Measurements from ENCODE around the gene RAPGEF1.

RAPGEF1 gene

DNA sequence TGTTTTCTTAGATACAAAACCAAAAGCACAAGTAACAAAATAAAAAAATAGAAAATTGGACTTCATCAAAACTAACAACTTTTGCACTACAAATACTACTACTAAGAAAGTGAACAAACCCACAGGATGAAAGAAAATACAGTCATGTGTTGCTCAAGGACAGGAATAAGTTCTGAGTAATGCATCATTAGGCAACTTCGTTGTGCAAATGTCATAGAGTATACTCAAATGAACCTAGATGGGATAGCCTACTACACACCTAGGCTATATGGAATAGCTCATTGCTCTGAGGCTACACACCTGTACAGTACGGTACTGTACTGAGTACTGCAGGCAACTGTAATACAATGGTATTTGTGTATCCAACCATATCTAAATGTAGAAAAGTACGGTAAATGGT lies 88.3 kb downstream of the RAPGEF1 start:
- CTCF ChIA-PET = interaction anchor here (0.6 to 1.6 kb wide), 4 partner anchors 9 to 89 kb away, joined by 3 to 5 read pairs (median 4); partner anchors contain the start of gene RAPGEF1
- TF ChIP-seq, protein P1, sequence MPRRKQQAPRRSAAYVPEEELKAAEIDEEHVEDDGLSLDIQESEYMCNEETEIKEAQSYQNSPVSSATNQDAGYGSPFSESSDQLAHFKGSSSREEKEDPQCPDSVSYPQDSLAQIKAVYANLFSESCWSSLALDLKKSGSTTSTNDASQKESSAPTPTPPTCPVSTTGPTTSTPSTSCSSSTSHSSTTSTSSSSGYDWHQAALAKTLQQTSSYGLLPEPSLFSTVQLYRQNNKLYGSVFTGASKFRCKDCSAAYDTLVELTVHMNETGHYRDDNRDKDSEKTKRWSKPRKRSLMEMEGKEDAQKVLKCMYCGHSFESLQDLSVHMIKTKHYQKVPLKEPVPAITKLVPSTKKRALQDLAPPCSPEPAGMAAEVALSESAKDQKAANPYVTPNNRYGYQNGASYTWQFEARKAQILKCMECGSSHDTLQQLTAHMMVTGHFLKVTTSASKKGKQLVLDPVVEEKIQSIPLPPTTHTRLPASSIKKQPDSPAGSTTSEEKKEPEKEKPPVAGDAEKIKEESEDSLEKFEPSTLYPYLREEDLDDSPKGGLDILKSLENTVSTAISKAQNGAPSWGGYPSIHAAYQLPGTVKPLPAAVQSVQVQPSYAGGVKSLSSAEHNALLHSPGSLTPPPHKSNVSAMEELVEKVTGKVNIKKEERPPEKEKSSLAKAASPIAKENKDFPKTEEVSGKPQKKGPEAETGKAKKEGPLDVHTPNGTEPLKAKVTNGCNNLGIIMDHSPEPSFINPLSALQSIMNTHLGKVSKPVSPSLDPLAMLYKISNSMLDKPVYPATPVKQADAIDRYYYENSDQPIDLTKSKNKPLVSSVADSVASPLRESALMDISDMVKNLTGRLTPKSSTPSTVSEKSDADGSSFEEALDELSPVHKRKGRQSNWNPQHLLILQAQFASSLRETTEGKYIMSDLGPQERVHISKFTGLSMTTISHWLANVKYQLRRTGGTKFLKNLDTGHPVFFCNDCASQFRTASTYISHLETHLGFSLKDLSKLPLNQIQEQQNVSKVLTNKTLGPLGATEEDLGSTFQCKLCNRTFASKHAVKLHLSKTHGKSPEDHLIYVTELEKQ (tag by site-specific recombination; IDR thresholded peaks at IDR 0.05; ENCODE audit: borderline replicate concordance) = no peak
- TF ChIP-seq, protein P2, sequence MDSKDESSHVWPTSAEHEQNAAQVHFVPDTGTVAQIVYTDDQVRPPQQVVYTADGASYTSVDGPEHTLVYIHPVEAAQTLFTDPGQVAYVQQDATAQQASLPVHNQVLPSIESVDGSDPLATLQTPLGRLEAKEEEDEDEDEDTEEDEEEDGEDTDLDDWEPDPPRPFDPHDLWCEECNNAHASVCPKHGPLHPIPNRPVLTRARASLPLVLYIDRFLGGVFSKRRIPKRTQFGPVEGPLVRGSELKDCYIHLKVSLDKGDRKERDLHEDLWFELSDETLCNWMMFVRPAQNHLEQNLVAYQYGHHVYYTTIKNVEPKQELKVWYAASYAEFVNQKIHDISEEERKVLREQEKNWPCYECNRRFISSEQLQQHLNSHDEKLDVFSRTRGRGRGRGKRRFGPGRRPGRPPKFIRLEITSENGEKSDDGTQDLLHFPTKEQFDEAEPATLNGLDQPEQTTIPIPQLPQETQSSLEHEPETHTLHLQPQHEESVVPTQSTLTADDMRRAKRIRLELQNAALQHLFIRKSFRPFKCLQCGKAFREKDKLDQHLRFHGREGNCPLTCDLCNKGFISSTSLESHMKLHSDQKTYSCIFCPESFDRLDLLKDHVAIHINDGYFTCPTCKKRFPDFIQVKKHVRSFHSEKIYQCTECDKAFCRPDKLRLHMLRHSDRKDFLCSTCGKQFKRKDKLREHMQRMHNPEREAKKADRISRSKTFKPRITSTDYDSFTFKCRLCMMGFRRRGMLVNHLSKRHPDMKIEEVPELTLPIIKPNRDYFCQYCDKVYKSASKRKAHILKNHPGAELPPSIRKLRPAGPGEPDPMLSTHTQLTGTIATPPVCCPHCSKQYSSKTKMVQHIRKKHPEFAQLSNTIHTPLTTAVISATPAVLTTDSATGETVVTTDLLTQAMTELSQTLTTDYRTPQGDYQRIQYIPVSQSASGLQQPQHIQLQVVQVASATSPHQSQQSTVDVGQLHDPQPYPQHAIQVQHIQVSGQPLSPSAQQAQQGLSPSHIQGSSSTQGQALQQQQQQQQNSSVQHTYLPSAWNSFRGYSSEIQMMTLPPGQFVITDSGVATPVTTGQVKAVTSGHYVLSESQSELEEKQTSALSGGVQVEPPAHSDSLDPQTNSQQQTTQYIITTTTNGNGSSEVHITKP (tag by site-specific recombination; IDR thresholded peaks at IDR 0.05) = no peak
- TF ChIP-seq SETDB1 (IDR thresholded peaks at IDR 0.05; ENCODE audit: insufficient read length, low read length) (no peak), ZNF140 (tag by site-specific recombination; IDR thresholded peaks at IDR 0.05) (no peak), ZNF133 (tag by site-specific recombination; IDR thresholded peaks at IDR 0.05) (no peak), ZNF664 (tag by site-specific recombination; IDR thresholded peaks at IDR 0.05) (no peak), ZBTB20 (tag by site-specific recombination; IDR thresholded peaks at IDR 0.05) (no peak), OVOL3 (tag by site-specific recombination; IDR thresholded peaks at IDR 0.05) (no peak), ZNF324 (tag by site-specific recombination; IDR thresholded peaks at IDR 0.05) (no peak), ZFP3 (tag by site-specific recombination; IDR thresholded peaks at IDR 0.05; ENCODE audit: low read depth) (no peak), ZNF175 (tag by site-specific recombination; IDR thresholded peaks at IDR 0.05) (no peak)
- TF ChIP-seq, protein P3, sequence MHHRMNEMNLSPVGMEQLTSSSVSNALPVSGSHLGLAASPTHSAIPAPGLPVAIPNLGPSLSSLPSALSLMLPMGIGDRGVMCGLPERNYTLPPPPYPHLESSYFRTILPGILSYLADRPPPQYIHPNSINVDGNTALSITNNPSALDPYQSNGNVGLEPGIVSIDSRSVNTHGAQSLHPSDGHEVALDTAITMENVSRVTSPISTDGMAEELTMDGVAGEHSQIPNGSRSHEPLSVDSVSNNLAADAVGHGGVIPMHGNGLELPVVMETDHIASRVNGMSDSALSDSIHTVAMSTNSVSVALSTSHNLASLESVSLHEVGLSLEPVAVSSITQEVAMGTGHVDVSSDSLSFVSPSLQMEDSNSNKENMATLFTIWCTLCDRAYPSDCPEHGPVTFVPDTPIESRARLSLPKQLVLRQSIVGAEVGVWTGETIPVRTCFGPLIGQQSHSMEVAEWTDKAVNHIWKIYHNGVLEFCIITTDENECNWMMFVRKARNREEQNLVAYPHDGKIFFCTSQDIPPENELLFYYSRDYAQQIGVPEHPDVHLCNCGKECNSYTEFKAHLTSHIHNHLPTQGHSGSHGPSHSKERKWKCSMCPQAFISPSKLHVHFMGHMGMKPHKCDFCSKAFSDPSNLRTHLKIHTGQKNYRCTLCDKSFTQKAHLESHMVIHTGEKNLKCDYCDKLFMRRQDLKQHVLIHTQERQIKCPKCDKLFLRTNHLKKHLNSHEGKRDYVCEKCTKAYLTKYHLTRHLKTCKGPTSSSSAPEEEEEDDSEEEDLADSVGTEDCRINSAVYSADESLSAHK (tag by site-specific recombination; IDR thresholded peaks at IDR 0.05) = no peak
- TF ChIP-seq, protein P4, sequence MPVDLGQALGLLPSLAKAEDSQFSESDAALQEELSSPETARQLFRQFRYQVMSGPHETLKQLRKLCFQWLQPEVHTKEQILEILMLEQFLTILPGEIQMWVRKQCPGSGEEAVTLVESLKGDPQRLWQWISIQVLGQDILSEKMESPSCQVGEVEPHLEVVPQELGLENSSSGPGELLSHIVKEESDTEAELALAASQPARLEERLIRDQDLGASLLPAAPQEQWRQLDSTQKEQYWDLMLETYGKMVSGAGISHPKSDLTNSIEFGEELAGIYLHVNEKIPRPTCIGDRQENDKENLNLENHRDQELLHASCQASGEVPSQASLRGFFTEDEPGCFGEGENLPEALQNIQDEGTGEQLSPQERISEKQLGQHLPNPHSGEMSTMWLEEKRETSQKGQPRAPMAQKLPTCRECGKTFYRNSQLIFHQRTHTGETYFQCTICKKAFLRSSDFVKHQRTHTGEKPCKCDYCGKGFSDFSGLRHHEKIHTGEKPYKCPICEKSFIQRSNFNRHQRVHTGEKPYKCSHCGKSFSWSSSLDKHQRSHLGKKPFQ (tag by site-specific recombination; IDR thresholded peaks at IDR 0.05) = no peak
- TF ChIP-seq, protein P5, sequence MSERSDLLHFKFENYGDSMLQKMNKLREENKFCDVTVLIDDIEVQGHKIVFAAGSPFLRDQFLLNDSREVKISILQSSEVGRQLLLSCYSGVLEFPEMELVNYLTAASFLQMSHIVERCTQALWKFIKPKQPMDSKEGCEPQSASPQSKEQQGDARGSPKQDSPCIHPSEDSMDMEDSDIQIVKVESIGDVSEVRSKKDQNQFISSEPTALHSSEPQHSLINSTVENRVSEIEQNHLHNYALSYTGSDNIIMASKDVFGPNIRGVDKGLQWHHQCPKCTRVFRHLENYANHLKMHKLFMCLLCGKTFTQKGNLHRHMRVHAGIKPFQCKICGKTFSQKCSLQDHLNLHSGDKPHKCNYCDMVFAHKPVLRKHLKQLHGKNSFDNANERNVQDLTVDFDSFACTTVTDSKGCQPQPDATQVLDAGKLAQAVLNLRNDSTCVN (tag by site-specific recombination; optimal IDR thresholded peaks at IDR 0.05) = no peak
- TF ChIP-seq, protein P6, sequence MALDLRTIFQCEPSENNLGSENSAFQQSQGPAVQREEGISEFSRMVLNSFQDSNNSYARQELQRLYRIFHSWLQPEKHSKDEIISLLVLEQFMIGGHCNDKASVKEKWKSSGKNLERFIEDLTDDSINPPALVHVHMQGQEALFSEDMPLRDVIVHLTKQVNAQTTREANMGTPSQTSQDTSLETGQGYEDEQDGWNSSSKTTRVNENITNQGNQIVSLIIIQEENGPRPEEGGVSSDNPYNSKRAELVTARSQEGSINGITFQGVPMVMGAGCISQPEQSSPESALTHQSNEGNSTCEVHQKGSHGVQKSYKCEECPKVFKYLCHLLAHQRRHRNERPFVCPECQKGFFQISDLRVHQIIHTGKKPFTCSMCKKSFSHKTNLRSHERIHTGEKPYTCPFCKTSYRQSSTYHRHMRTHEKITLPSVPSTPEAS (tag by site-specific recombination; IDR thresholded peaks at IDR 0.05) = no peak
- Histone ChIP-seq H3K9me3 (ENCODE audit: control insufficient read depth, insufficient read depth, low read depth, low read length) (no peaks in the 10 kb centered on the region), H3K4me1 (ENCODE audit: control insufficient read depth, insufficient read depth, low read length) (no peaks in the 10 kb centered on the region), H3K27ac (ENCODE audit: extremely low read depth, low read depth, low read length) (no peak overlapping the region), H3K36me3 (ENCODE audit: control insufficient read depth in 2 of 2, insufficient read depth in 1 of 2, low read length in 2 of 2) (peaks cover 0 to 9% of the 10 kb centered on the region in 2 experiments; a peak in 1 of 3 replicates), H3K4me3 (ENCODE audit: low read depth, low read length) (no peak overlapping the region)
- POLR2A ChIA-PET = interaction anchor here (0.6 kb wide), 1 partner anchor 16 kb away, joined by 5 read pairs; no protein-coding TSS in a partner anchor
